ENCODE measurements around the gene KDSR.

DNA sequence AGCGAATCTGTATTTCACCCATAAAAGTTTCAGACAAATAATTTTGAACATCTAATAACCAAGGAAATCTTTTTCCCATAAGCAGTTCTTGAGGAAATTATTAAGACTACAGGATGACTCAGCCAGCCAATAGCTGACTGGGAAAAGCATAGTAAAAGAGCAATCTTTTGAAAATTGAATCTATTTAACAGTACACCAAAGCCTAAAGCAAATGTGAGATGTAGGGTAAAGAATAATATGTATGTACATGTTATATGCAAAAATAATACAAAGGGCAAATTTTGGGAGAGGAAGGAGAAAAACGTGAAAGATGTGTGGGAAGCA, 12.6 kb upstream of the KDSR start:
- no peak for TF ChIP-seq ZBTB1 (CRISPR knock-in tag; IDR thresholded peaks at IDR 0.05; ENCODE audit: borderline replicate concordance, low read depth)
- TF ChIP-seq RFX1 (IDR thresholded peaks at IDR 0.05), result no peak
- no peak for TF ChIP-seq MNT (conservative IDR thresholded peaks at IDR 0.05)
- TF ChIP-seq, protein P1, sequence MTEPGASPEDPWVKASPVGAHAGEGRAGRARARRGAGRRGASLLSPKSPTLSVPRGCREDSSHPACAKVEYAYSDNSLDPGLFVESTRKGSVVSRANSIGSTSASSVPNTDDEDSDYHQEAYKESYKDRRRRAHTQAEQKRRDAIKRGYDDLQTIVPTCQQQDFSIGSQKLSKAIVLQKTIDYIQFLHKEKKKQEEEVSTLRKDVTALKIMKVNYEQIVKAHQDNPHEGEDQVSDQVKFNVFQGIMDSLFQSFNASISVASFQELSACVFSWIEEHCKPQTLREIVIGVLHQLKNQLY (CRISPR knock-in tag; conservative IDR thresholded peaks at IDR 0.05), result no peak
- no peak for TF ChIP-seq USF2 (CRISPR knock-in tag; IDR thresholded peaks at IDR 0.05)
- no peak for TF ChIP-seq TAF1 (IDR thresholded peaks at IDR 0.05; ENCODE audit: control insufficient read depth, extremely low read depth, insufficient read depth, low read length, severe bottlenecking)
- TF ChIP-seq IRF9 (tag; IDR thresholded peaks at IDR 0.05), result no peak
- no peak for TF ChIP-seq CTCF (IDR thresholded peaks at IDR 0.05 in 2 of 3, conservative IDR thresholded peaks at IDR 0.05 in 1 of 3; ENCODE audit: insufficient read depth in 2 of 3, low read depth in 1 of 3, low read length in 3 of 3)
- no peak for TF ChIP-seq FOXA1 (IDR thresholded peaks at IDR 0.05; ENCODE audit: borderline replicate concordance)
- TF ChIP-seq EGR1 (conservative IDR thresholded peaks at IDR 0.05), result no peak
- no peak for TF ChIP-seq TARDBP (IDR thresholded peaks at IDR 0.05)
- no peak for TF ChIP-seq BHLHE40 (IDR thresholded peaks at IDR 0.05; ENCODE audit: low read length)
